Muscle layer of duodenum (tissue), 2 donors: ENCODE measurements around the gene CBLN3.
A peak's percentile ranks its signal among the peaks of the same experiment; 100 is the strongest.

Experiments
- H3K27ac ChIP-seq: one replicate; pipeline ENCODE4 v1.7.0; 2013; ENCODE audit warnings: mild to moderate bottlenecking, low read length
- H3K27me3 ChIP-seq: one replicate; pipeline ENCODE4 v1.7.0; 2013; ENCODE audit warnings: low read depth, mild to moderate bottlenecking, control low read depth, low read length
- H3K36me3 ChIP-seq, 2 donors: one replicate each; pipeline ENCODE4 v1.7.0; 2013; ENCODE audit warnings: low read length in 2 of 2, control low read depth in 1 of 2, mild to moderate bottlenecking in 1 of 2; ENCODE audit not compliant: insufficient read depth in 2 of 2, control insufficient read depth in 1 of 2
- H3K4me1 ChIP-seq, 2 donors: one replicate each; pipeline ENCODE4 v1.7.0; 2013; ENCODE audit warnings: low read length in 2 of 2, mild to moderate bottlenecking in 2 of 2, control low read depth in 1 of 2, moderate library complexity in 1 of 2; ENCODE audit not compliant: insufficient read depth in 2 of 2, control insufficient read depth in 1 of 2
- H3K4me3 ChIP-seq, 2 donors: one replicate each; pipeline ENCODE4 v1.7.0; 2013; ENCODE audit warnings: low read length in 2 of 2, low read depth in 1 of 2, mild to moderate bottlenecking in 1 of 2
- H3K9me3 ChIP-seq, 2 donors: one replicate each; pipeline ENCODE4 v1.7.0; 2013; ENCODE audit warnings: low read length in 2 of 2, control low read depth in 1 of 2, mild to moderate bottlenecking in 1 of 2; ENCODE audit not compliant: control insufficient read depth in 1 of 2
- donor health status: healthy.

CBLN3 gene

DNA sequence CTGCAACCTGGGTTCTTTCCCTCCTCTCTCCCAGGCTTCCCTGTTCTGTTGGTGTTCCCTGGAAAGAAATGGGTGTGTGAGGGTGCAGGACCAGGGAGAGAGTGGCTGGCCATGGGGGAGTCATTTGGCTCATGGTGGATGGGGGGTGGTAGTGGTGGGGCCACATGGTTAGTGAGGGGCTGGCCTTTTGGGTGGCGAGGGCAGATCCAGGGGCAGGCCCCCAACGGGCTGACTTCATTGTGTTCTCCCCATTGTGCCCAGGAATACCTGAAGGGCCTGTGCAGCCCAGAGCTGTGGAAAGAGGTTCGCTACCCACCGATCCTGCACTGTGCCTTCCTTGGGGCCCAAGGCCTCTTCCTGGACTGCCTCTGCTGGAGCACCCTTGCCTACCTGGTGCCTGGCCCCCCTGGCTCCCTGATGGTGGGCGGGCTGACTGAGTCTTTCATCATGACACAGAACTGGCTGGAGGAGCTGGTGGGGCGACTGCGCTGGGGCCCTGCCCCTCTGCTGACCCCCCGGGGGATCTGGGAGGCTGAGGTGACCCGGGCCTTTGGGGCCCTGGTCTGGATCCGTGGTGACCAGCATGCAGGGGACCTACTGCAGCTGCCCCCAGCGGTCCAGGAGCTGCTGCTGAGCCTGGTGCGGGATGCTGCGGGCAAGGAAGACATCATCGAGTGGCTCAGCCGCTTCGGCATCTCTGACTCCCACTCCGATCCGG, 21.7 kb downstream of the CBLN3 start:
- Histone ChIP-seq H3K4me3 (no peak overlapping the region), H3K27ac (no peak overlapping the region), H3K36me3 (peaks cover 14 to 24% of the 10 kb centered on the region in 2 donors), H3K27me3 (no peaks in the 10 kb centered on the region), H3K4me1 (peaks cover 4 to 16% of the 10 kb centered on the region in 2 donors), H3K9me3 (no peaks in the 10 kb centered on the region)

DNA sequence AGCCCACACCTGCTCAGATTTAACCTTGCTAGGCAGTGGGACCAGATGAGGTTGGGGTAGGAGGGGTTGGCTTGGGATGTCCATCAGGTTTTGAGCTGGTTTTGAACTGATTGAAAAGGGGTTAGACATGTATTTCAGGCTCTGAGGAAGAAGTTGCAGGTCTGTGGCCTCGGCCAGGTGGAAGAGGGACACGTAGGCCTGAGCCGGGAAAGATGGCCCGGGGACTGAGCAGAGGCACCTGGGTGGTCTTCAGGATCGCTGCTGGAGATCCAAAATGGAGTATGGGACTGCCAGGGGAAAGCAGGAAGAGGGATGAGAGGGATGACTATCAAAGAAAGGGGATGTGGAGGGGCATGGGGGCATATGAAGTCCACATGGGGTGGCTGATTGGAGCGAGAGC, 23.1 kb downstream of the CBLN3 start:
- Histone ChIP-seq H3K9me3 (no peaks in the 10 kb centered on the region), H3K4me1 (peaks cover 4 to 21% of the 10 kb centered on the region in 2 donors), H3K36me3 (peaks cover 13 to 24% of the 10 kb centered on the region in 2 donors), H3K27ac (no peak overlapping the region), H3K4me3 (no peak overlapping the region), H3K27me3 (no peaks in the 10 kb centered on the region)

DNA sequence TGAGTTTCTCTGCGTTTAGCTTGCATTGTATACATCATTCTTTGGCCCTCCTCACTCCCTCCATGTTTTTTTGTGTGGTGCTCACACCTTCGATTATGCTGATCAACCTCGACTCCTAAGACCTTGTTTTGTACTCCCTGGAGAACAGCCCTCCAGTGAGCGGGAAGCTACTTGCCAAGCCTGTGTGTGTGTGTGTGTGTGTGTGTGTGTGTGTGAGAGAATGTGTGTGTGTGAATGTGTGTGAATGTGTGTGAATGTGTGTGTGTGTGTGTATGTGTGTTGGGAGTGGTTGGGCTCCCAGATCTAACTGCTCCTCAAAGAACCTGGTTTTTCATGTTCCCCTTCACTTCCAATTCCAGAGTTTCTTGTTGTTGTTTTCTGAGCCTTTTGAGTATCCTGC, 24.7 kb downstream of the CBLN3 start:
- Histone ChIP-seq H3K27me3 (no peaks in the 10 kb centered on the region), H3K36me3 (peaks cover 4 to 15% of the 10 kb centered on the region in 2 donors), H3K9me3 (no peaks in the 10 kb centered on the region), H3K4me1 (peaks cover 4 to 29% of the 10 kb centered on the region in 2 donors), H3K27ac (no peak overlapping the region), H3K4me3 (no peak overlapping the region)

DNA sequence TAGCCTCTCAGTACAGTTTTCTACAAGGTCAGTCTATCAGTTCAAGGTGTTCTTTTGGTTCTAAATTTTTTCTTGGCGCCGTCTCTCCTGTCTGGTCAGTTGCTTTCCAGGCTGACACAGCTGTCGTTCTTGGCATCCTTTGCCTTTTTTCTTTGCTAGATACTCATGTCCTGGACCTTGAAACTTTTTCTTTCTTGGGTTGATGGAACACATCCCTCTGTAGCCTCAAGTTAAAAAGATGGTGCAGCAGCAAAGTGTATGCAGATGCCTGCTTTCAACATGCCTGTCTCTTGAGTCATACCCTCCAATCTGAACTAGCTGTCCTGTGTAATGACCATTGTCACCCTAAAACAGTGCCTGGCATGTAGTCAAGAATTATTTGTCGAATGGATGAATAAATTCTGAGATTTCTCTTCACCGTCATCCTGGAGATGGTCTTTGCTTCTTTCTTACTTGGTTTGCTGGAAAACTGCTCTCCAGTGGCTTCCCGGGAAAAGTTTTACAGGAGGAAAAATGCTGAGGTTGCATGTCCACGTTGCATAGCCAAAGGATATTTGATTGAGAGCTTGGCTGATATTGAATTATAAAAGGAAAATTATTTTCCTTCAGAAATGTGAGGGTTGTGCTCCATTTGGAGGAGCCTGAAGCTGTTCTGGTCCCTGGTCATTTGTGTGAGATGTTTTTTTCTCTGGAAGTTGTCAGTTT, 26.0 kb downstream of the CBLN3 start:
- H3K9me3 ChIP-seq, result no peaks in the 10 kb centered on the region
- no peak overlapping the region for H3K27ac ChIP-seq
- H3K4me1 ChIP-seq, result peaks cover 4 to 31% of the 10 kb centered on the region in 2 donors
- no peaks in the 10 kb centered on the region for H3K27me3 ChIP-seq
- peaks cover 4% of the 10 kb centered on the region in 2 donors for H3K36me3 ChIP-seq
- no peak overlapping the region for H3K4me3 ChIP-seq

DNA sequence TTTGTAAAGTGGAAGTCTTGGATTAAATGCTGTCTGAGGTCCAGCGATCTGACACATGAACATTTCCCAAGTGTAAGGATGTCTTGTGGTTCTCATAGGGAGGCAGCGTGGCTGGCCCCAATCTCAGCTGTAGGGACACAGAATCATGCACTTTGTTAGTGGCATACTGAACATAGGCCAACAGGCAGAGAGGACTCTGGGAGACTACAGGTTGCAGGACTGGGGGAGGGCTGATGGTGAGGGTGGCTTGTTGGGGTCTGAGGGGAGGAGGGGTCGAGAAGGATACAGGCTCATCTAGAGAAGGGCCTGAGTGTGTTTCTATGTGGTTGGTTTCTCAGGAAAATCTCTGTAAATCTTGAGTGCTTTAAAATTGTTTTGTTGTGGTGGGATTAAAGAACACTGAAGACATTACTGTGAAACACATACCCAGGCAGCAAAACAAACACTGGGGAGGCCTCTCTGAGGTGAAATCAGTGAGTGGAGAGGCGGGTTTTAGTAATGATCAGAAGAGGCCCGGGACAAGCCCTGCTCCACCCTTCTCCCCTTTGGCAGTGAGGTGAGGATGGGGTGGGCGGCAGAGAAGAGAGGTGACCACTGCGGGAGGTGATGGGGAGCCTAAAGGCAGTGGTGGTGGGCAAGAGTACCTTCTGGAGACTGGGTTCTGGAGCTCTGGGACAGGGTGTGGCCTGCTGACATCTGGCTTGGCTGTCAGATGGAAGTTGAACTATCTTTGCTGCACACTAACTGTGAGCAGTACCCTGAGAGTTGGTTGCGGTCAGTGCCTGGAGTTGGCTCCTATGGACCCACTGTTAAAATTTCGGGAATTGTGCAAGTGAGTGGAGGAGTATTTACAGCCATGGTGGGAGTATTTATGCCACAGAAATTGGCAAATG, 27.4 kb downstream of the CBLN3 start:
- H3K27ac ChIP-seq, result no peak overlapping the region
- H3K4me1 ChIP-seq, result peaks cover 4 to 39% of the 10 kb centered on the region in 2 donors
- no peak overlapping the region for H3K4me3 ChIP-seq
- peaks cover 0 to 3% of the 10 kb centered on the region in 2 donors for H3K36me3 ChIP-seq
- no peaks in the 10 kb centered on the region for H3K27me3 ChIP-seq
- H3K9me3 ChIP-seq, result no peaks in the 10 kb centered on the region

DNA sequence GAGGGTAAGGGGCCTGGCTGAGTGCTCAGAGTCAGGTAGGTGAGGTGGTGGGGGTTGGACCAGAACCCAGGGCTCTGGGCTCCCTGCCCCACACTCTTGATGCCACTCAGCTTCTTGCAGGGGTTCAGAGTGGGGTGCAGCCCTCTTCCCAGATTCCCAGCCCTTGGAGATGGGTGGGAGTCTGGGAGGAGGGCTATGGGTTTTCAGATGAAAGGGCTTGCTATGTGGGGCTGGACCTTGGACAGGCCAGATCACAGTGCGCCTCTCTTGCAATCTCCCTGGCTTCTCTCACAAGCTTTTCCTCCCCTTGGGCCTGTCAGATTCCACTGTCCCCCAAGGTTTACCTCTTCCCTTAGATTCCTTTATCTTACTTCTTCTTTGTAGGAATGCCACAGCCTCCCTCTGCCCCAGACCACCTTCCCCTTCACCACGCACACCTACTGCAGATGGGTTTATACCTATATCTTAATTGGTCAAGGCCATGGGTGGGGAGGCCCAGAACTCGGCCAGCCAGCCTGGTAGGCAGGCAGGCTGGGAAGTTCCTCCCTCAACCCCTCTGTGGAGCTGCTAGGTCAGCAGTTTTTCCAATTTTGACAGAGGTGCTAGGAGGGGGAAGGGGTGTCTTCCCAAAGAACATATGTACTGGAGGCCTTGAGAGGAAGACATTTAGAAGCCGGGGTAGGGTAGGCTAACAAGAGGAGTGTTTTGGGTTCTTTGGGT, 29.3 kb downstream of the CBLN3 start:
- peak overlapping the region; percentile 62 to 78 for H3K4me3 ChIP-seq
- H3K27ac ChIP-seq, result no peak overlapping the region
- H3K9me3 ChIP-seq, result no peaks in the 10 kb centered on the region
- H3K27me3 ChIP-seq, result no peaks in the 10 kb centered on the region
- H3K36me3 ChIP-seq, result no peaks in the 10 kb centered on the region
- H3K4me1 ChIP-seq, result peaks cover 4 to 39% of the 10 kb centered on the region in 2 donors

DNA sequence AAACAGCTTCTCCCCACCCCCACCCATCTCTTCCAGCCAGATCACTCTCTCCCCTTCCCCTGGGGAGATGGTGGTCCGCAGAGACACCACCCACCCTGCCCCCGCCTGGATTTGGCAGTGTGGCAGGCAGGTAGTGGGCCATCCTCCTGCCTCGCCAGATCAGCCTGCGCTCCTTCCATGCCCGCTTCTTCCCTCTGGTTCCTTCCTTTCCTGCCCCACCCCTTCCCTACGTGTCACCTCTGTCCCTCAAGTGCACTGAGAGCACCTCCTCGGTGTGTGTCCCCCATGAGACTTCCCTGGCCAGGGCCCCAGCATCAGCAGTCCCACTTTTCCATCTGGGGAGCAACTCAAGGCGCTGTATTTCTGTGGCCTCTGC, 30.0 kb downstream of the CBLN3 start:
- Histone ChIP-seq H3K27ac (no peak overlapping the region), H3K27me3 (no peaks in the 10 kb centered on the region), H3K4me1 (peaks cover 4 to 39% of the 10 kb centered on the region in 2 donors), H3K9me3 (no peaks in the 10 kb centered on the region), H3K4me3 (peak overlapping the region; percentile 62 to 78), H3K36me3 (no peaks in the 10 kb centered on the region)

DNA sequence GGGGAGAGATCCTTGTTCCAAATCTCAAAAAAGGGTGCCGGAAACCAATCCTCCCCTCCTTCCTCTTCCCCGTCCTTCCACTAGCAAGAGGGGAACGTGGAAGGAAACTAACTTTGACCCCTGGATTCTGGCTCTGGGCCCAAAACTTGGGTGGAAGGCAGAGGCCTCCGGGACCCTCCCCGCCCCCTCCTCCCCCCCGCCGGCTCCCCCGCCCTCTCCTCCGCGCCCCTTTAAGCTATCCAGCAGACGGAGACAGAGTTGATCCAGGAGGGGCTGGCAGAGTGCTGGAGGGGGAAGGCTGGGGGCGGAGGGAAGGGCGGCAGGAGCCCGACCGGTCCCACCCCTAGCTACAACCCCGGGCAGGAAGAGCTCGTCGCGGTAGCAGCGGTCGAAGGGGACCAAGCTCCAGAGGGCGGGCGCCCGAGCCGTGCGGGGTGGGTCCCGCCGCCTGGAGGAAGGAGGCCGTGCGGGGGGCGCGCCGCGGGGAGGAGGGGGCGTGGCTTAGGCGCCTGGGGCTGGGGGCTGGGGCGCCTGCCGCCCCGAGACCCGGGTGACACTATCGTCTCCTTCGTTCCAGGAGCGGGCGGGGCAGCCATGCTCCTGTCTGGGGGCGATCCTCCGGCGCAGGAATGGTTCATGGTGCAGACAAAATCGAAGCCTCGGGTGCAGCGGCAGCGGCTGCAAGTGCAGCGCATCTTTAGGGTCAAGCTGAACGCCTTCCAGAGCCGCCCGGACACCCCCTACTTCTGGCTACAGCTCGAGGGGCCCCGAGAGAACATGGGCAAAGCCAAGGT, 30.6 kb downstream of the CBLN3 start, which contains the start of gene NYNRIN:
Gene NYNRIN (plus strand): TSS at position 351 of the 794 bp plus-strand sequence. CDS start 244 bp downstream, at position 595.
- H3K36me3 ChIP-seq, result no peaks in the 10 kb centered on the region
- H3K27ac ChIP-seq, result no peak within 1 kb of the TSS

DNA sequence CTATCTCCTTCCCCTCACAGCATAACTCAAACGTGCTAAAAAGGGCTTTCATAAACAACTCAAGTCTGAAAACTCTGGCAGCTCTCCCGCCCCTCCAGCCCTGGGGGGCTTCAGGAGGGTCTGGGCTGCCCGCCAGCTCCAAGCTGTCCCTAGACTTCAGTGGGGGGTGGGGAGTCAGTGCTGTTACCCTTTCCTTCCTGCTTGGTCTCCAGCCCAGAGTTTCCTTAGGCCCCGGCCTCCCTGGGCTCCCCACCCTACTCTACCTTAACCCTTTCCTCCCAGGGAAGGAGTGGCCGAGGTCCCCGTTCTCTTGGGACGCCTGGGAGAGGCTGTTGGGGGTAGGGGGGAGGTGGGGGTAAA, 31.2 kb downstream of the CBLN3 start:
- H3K27me3 ChIP-seq, result no peaks in the 10 kb centered on the region
- H3K36me3 ChIP-seq, result no peaks in the 10 kb centered on the region
- H3K9me3 ChIP-seq, result no peaks in the 10 kb centered on the region
- peaks cover 4 to 34% of the 10 kb centered on the region in 2 donors for H3K4me1 ChIP-seq
- H3K27ac ChIP-seq, result no peak overlapping the region
- H3K4me3 ChIP-seq, result peak overlapping the region in 1 of 2 donors; percentile 78

More for the DNA sequence above, 30.6 kb downstream of the CBLN3 start, which contains the start of gene NYNRIN:
- H3K4me1 ChIP-seq, result peaks cover 4 to 39% of the 10 kb centered on the region in 2 donors
- H3K9me3 ChIP-seq, result no peaks in the 10 kb centered on the region
- H3K4me3 ChIP-seq, result peak within 1 kb of the TSS; percentile 62 to 78
- no peaks in the 10 kb centered on the region for H3K27me3 ChIP-seq

DNA sequence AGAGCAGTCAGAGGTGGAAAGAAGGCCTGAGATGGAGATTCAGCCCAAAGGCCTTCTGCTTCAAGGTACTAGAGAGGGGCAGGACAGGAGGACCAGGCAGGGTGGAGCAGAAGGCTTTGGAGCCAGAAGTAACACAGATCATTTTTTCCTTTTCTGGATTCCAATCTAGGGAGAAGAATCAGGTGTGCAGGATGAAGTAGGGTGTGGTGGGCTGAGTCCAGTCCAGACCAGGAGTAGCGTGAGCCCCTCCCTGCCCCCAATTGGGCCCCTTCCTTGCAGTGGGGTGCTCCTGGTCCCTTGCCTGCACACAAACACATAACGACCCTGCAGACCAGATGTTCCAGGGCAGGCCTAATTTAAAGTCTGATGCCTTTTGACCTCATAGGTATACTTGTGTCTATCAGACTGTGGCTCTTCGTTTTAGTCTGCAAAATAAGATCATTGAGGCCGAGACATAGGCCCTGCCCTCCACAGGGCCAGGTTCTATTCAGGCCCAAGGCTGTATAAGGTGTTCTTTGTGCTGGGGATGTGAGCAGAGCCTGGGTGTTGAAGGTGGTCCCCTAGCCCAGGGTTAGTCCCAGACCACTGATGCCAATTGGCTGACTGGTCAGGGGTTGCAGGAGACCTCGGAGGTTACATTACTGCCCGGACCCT, 31.7 kb downstream of the CBLN3 start:
- Histone ChIP-seq H3K36me3 (no peaks in the 10 kb centered on the region), H3K4me3 (no peak overlapping the region), H3K4me1 (peaks cover 0 to 29% of the 10 kb centered on the region in 2 donors), H3K27ac (no peak overlapping the region), H3K9me3 (no peaks in the 10 kb centered on the region), H3K27me3 (no peaks in the 10 kb centered on the region)
